Endothelial cell of umbilical vein (primary cell): ENCODE results near the gene PON3. TPM values are rescaled to one million over a fixed set of nuclear protein-coding genes. Genes with fewer than 3 reads are reported as not detected.

Experiments
- BruUV-seq: library from RNA; stranded (reverse); fragments of 400-500 nt; replicated peaks from 2 replicates; lab custom pipeline; 2021; lab: Mats Ljungman, UMichigan
- CTCF ChIA-PET: fragments of 300-600, 350-600 bp; sonication (Branson Sonifier 250); formaldehyde crosslinking; loops from one replicate; lab custom pipeline; 2021; ENCODE audit warnings: antibody characterized with exemption, inconsistent platforms; lab: Charles Lee
- POLR2A ChIA-PET: fragments of 300-600, 350-600 bp; sonication (Branson Sonifier 250); formaldehyde crosslinking; loops from one replicate; lab custom pipeline; 2021; ENCODE audit warnings: antibody characterized with exemption, inconsistent platforms; lab: Charles Lee
- DNase-seq: peaks from one replicate; pipeline ENCODE4 v3.0.0-alpha.2; 2011; ENCODE audit warnings: low read depth, low spot score
- FAIRE-seq: peaks from 2 replicates; lab custom pipeline; 2011; peaks lifted over from hg19 to GRCh38; lab: Jason Lieb, UNC
- H2AFZ ChIP-seq: 2 replicates; pipeline ENCODE4 v1.6.0; 2012; ENCODE audit warnings: low read depth, low read length, control low read depth, inconsistent platforms
- H3K27ac ChIP-seq: 2 replicates; pipeline ENCODE4 v1.5.1; 2011; ENCODE audit warnings: low read depth, mild to moderate bottlenecking, control low read depth, low read length, moderate library complexity; ENCODE audit not compliant: insufficient read depth
- H3K27me3 ChIP-seq, 2 experiments: 2 replicates each; pipeline versions ENCODE4 v1.6.0 to v1.6.1; 2011; ENCODE audit warnings: low read length in 2 of 2, mixed read lengths in 1 of 2; ENCODE audit not compliant: control insufficient read depth in 2 of 2, insufficient read depth in 2 of 2
- H3K36me3 ChIP-seq, 2 experiments: 2 replicates in 1 of 2; 3 replicates in 1 of 2; pipeline ENCODE4 v1.5.1; 2011; ENCODE audit warnings: low read length in 2 of 2, mild to moderate bottlenecking in 1 of 2, moderate library complexity in 1 of 2; ENCODE audit not compliant: control insufficient read depth in 2 of 2, insufficient read depth in 2 of 2; ENCODE audit errors: extremely low read depth in 1 of 2
- H3K4me1 ChIP-seq: 3 replicates; pipeline ENCODE4 v1.5.1; 2011; ENCODE audit warnings: mild to moderate bottlenecking, low read length; ENCODE audit not compliant: control insufficient read depth, insufficient read depth; ENCODE audit errors: extremely low read depth
- H3K4me2 ChIP-seq: 2 replicates; pipeline ENCODE4 v1.6.1; 2011; ENCODE audit warnings: low read length, control low read depth, mixed read lengths; ENCODE audit not compliant: insufficient read depth
- H3K4me3 ChIP-seq, 3 experiments: fragments of 200-600 bp in 1 of 3; sonication (generic), shearing (Covaris generic) in 1 of 3; replicated peaks in 1 of 3; 2 replicates each; pipeline ENCODE4 v1.5.1; 2011 to 2016; ENCODE audit warnings: control low read depth in 3 of 3, low read length in 3 of 3, mild to moderate bottlenecking in 2 of 3, inconsistent platforms in 1 of 3, low read depth in 1 of 3, moderate library complexity in 1 of 3; ENCODE audit not compliant: insufficient read depth in 1 of 3
- H3K79me2 ChIP-seq: 2 replicates; pipeline ENCODE4 v1.6.0; 2012; ENCODE audit warnings: low read length, inconsistent platforms; ENCODE audit not compliant: control insufficient read depth, insufficient read depth
- H3K9ac ChIP-seq: replicated peaks from 2 replicates; pipeline ENCODE3; 2011; ENCODE audit warnings: low read length, control low read depth; ENCODE audit not compliant: insufficient read depth; ENCODE audit errors: extremely low read depth
- H3K9me1 ChIP-seq: replicated peaks from 3 replicates; pipeline ENCODE4 v1.6.0; 2011; ENCODE audit warnings: mild to moderate bottlenecking, low read length; ENCODE audit not compliant: control insufficient read depth, insufficient read depth; ENCODE audit errors: extremely low read depth
- H3K9me3 ChIP-seq: replicated peaks from 2 replicates; pipeline ENCODE4 v1.5.1; 2012; ENCODE audit warnings: low read length, inconsistent platforms; ENCODE audit not compliant: control insufficient read depth, insufficient read depth
- H4K20me1 ChIP-seq: replicated peaks from 2 replicates; pipeline ENCODE3; 2011; ENCODE audit warnings: mild to moderate bottlenecking, low read length; ENCODE audit not compliant: control insufficient read depth, insufficient read depth; ENCODE audit errors: extremely low read depth
- CTCF ChIP-seq, 2 donors: IDR thresholded peaks; 1 replicate in 1 of 2; 2 replicates in 1 of 2; pipeline ENCODE4 v1.5.1; 2011; ENCODE audit warnings: low read length in 2 of 2, mild to moderate bottlenecking in 2 of 2, moderate library complexity in 2 of 2, control low read depth in 1 of 2, inconsistent platforms in 1 of 2, low read depth in 1 of 2; ENCODE audit not compliant: insufficient read depth in 1 of 2; ENCODE audit errors: extremely low read depth in 1 of 2
- EZH2 ChIP-seq: IDR thresholded peaks from 2 replicates; pipeline ENCODE4 v1.6.1; 2012; ENCODE audit warnings: borderline replicate concordance, low read depth, mild to moderate bottlenecking, moderate library complexity, low read length, inconsistent platforms; ENCODE audit not compliant: severe bottlenecking
- FOS ChIP-seq: IDR thresholded peaks from 2 replicates; pipeline ENCODE4 v1.6.1; 2011; ENCODE audit warnings: mild to moderate bottlenecking, low read length, moderate library complexity, borderline replicate concordance; ENCODE audit not compliant: insufficient read depth
- GATA2 ChIP-seq: IDR thresholded peaks from 2 replicates; pipeline ENCODE4 v1.7.0; 2011; ENCODE audit warnings: low read depth, mild to moderate bottlenecking, moderate library complexity, mixed read lengths, low read length; ENCODE audit not compliant: insufficient read length, insufficient read depth
- JUN ChIP-seq: IDR thresholded peaks from 2 replicates; pipeline ENCODE4 v1.6.1; 2011; ENCODE audit warnings: borderline replicate concordance, low read depth; ENCODE audit not compliant: insufficient read length, insufficient read depth
- MYC ChIP-seq: IDR thresholded peaks from one replicate; pipeline ENCODE4 v1.6.1; 2011; ENCODE audit warnings: mild to moderate bottlenecking, low read depth, low read length
- POLR2A ChIP-seq: IDR thresholded peaks from 2 replicates; pipeline ENCODE4 v1.6.1; 2012; ENCODE audit warnings: low read depth, mild to moderate bottlenecking, control low read depth, low read length
- POLR2AphosphoS5 ChIP-seq: IDR thresholded peaks from 2 replicates; pipeline ENCODE4 v1.6.1; 2012; ENCODE audit warnings: low read depth, mild to moderate bottlenecking, control low read depth, low read length, moderate library complexity; ENCODE audit not compliant: insufficient read depth
- dilution Hi-C: fragments of 300-500 bp; cut with MboI; formaldehyde crosslinking; loops from one replicate; pipeline ENCODE4 v1.15.0; 2019; ENCODE audit warnings: low sequenced_read_pairs; ENCODE audit not compliant: extremely low pct_ligation_motif_present
- intact Hi-C: fragments of 100-400 bp; cut with micrococcal nuclease; formaldehyde crosslinking; loops from one replicate; pipeline ENCODE4 v1.10.0; 2022
- polyA plus RNA-seq, 4 experiments: library from polyadenylated mRNA; depleted of rRNA in 3 of 4; stranded (reverse) in 3 of 4; unstranded in 1 of 4; fragments of >200 nt; gene quantifications; 2 replicates each; pipeline versions ENCODE4 v1.2.1 to v1.2.3, GENCODE V29; 2011 to 2012; ENCODE audit warnings: missing spikeins in 1 of 4
- total RNA-seq: library from RNA; stranded (reverse); gene quantifications from 2 replicates; pipeline ENCODE4 v1.2.3, GENCODE V29; 2021
- TF ChIP-seq, protein P1 (sequence below): IDR thresholded peaks from 2 replicates; pipeline ENCODE4 v1.6.1; 2011; ENCODE audit not compliant: insufficient read depth, insufficient read length

PON3 gene
- total and polyA plus RNA-seq, 2 donors (not counting 3 experiments of a cell fraction or from before 2014, with no cell fraction given) = 0.83 to 3.4 TPM

DNA sequence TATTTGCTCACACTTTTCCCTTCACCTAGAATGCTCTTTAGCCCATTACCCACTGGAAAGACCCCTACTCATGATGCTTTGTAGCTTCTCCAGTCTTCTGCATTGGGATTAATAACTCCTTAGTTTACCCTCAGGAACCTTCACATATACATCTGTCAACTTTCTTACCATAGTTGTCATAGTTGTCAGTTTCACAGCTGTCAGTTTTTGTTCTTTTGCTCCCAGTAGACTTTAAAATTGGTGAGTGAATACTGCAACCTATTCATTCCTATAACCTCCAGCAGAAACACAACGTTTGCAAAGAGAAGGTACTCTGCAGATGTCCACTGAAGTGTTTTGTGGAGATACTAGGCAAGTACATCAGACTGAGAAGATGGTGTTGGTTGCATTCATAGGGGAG lies 74.5 kb downstream of the PON3 start:
- no peak overlapping the region for H2AFZ ChIP-seq
- no peaks in the 10 kb centered on the region for H3K9me3 ChIP-seq
- no TSS peak for BruUV-seq
- CTCF ChIA-PET = no interaction called here
- H4K20me1 ChIP-seq = no peaks in the 10 kb centered on the region
- H3K27me3 ChIP-seq = peaks cover 9 to 10% of the 10 kb centered on the region in 2 experiments
- H3K4me1 ChIP-seq = no peaks in the 10 kb centered on the region
- no peak overlapping the region for H3K27ac ChIP-seq
- TF ChIP-seq FOS (no peak), GATA2 (no peak), EZH2 (no peak), JUN (no peak), POLR2AphosphoS5 (no peak), CTCF (IDR thresholded peaks at IDR 0.05; ENCODE audit: extremely low read depth in 1 of 2, insufficient read depth in 1 of 2, low read depth in 1 of 2, low read length in 2 of 2) (no peak), MYC (no peak), POLR2A (no peak)
- TF ChIP-seq, protein P1, sequence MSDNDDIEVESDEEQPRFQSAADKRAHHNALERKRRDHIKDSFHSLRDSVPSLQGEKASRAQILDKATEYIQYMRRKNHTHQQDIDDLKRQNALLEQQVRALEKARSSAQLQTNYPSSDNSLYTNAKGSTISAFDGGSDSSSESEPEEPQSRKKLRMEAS = no peak
- intact Hi-C loops = no loop called here
- dilution Hi-C loops = no loop called here
- H3K9me1 ChIP-seq = no peaks in the 10 kb centered on the region
- no peak for DNase-seq
- POLR2A ChIA-PET = no interaction called here
- H3K36me3 ChIP-seq = no peaks in the 10 kb centered on the region
- H3K9ac ChIP-seq = no peak overlapping the region
- H3K4me3 ChIP-seq = no peak overlapping the region
- no peak for FAIRE-seq
- H3K79me2 ChIP-seq = no peaks in the 10 kb centered on the region
- no peak overlapping the region for H3K4me2 ChIP-seq
